ENCODE data around the gene PHYH. TPM values are rescaled to one million over a fixed set of nuclear protein-coding genes. Genes with fewer than 3 reads are reported as not detected.
"Not testable (repeated sequence)": the region's sequence is repeated elsewhere in the genome, so short reads cannot be mapped to it uniquely, and the experiment has no call there.

PHYH gene
- total RNA-seq, 1 donor: 26.0 TPM

GRCh38 chr10:13241613-13242012 is 58.3 kb downstream of the PHYH start:
- no peak overlapping the region for H3K4me3 ChIP-seq (ENCODE audit: low read depth, low read length)
- no peak for TF ChIP-seq CTCF (IDR thresholded peaks at IDR 0.05; ENCODE audit: insufficient read depth, low read length)
- DNase-seq (ENCODE audit: low read depth): no peak

- no peak overlapping the region for H3K4me3 ChIP-seq (ENCODE audit: low read depth, low read length)
- no peak for DNase-seq (ENCODE audit: low read depth)
- TF ChIP-seq CTCF (IDR thresholded peaks at IDR 0.05; ENCODE audit: insufficient read depth, low read length): no peak
These were observed 59.9 kb downstream of the PHYH start for GRCh38 chr10:13239923-13240322.

DNA sequence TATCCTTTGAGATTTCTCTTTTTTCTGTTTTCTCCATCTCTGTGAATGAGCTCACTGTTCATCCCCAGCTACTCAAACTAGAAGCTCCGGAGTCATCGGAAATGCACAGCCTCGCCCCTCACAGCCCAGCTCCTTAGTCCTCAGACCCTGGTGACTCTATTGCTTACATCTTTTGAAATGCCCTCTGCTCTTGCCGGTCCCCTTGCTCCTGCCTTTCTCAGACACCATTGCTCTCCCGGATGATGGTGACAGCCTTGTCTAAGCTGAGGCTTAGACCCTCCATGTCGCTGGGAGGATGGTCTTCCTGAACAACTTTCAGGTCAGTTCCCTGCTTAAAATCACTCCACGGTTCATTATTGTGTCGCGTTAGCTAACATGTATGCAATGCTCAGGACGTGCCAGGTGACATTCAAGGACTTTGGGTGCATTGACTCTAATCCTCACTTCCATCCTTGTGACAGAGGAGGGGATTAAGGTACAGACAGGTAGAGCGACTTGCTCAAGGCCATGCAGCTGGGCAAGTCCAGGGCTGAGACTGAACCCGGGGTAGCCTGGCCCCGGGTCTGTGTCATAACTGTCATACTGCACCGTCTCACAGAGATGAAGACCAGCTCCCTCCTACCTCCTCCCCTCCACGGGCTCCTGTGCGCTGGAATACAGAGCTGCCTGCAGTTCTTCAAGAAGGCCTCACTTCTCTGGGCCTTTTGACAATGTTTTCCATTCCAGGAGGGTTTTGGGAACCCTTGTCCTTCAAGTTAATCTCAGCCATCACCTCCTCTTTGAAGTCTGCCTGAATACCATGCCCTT is 61.4 kb downstream of the PHYH start:
- no peak for TF ChIP-seq CTCF (IDR thresholded peaks at IDR 0.05; ENCODE audit: insufficient read depth, low read length)
- no peak for DNase-seq (ENCODE audit: low read depth)
- no peak overlapping the region for H3K4me3 ChIP-seq (ENCODE audit: low read depth, low read length)

DNA sequence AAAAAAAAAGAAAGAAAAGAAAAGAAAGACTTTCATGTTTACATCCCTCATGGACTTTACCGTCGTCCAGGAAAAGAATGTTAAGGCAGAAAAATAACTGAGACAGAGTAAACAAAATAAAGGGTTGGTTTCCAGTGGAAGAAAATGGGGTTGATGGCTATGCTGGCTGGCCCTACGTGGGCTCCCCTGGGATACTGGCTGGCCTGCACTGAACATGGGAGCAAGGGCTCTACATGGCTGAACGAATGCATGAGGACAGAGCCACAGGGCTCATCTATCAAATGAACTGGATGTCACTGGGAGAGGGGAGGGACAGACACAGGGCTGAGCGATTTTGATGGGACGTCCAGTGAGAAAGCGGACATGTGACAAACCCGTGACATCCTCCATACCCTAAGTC is 63.2 kb downstream of the PHYH start:
- no peak overlapping the region for H3K4me3 ChIP-seq (ENCODE audit: low read depth, low read length)
- DNase-seq (ENCODE audit: low read depth): no peak
- no peak for TF ChIP-seq CTCF (IDR thresholded peaks at IDR 0.05; ENCODE audit: insufficient read depth, low read length)

DNA sequence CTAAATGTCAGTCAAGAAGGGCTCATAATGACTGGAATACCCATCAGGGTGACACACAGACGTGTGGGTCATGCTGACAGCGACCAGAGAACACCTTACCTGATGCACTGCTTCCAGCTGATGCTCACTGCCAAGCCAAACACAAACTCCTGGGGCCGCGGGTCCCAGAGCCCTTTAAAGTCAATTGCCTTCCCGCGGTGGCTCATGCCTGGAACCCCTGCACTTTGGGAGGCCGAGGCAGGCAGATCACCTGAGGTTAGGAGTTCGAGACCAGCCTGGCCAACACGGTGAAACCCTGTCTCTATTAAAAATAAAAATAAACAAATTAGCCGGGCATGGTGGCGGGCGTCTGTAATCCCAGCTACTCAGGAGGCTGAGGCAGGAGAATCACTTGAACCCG is 65.1 kb downstream of the PHYH start:
- not testable (repeated sequence) for H3K4me3 ChIP-seq (ENCODE audit: low read depth, low read length); DNase-seq (ENCODE audit: low read depth)

DNA sequence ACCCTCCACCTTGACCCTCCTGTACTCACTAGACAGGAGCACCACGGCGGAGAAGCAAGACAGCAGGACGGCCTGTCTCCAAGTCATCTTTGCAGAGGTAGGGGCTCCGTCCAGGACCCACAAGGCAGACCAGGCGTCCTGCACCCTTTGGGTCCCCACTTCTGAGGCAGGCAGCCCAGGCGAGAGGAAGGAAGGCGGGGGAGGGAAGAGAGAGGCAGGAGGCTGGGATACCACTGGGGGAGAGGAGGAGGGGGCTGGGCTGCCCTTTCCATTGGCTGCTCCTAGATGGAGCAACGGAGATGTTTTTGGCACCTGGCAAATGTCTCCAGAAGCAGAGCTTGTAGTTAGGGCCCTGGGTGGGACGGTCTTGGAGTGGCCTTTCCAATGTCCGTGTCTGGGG is 65.7 kb downstream of the PHYH start, which contains the start of gene UCMA:
TSS of gene UCMA (minus strand) at position 203 of the 400 bp plus-strand sequence. CDS start at position 87, 116 bp downstream.
- no peak within 1 kb of the TSS for H3K4me3 ChIP-seq (ENCODE audit: low read depth, low read length)
- DNase-seq (ENCODE audit: low read depth): no peak
- TF ChIP-seq CTCF (IDR thresholded peaks at IDR 0.05; ENCODE audit: insufficient read depth, low read length): no peak

DNA sequence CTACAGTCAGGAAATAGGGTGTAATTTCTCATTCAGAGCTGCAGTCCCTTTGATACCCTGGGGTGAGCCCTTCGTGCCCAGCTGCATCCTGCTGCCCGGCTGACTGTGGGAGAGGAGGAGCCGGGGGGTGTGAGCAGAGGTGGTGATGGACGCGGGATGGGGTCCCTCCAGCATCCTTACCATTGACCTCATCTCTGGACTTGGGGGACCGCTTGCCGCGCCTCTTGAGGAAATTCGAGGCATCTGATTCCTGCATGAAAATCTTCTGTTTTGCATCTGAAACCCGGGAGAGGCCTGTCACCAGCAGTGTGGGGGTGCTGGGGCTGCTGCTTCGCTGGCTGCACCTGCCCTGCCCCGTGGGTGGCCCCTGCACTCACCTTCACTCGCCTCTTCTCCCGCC is 66.5 kb downstream of the PHYH start:
- DNase-seq (ENCODE audit: low read depth): no peak

More for the DNA sequence above, 66.5 kb downstream of the PHYH start:
- TF ChIP-seq CTCF (IDR thresholded peaks at IDR 0.05; ENCODE audit: insufficient read depth, low read length): no peak
- no peak overlapping the region for H3K4me3 ChIP-seq (ENCODE audit: low read depth, low read length)
